HG03565 (cell line): ENCODE data around the gene APOBEC4.
"Not testable (repeated sequence)": the region's sequence is repeated elsewhere in the genome, so short reads cannot be mapped to it uniquely, and the experiment has no call there.

Experiments used
- ATAC-seq: cut with Tn5 transposase; IDR thresholded peaks from one replicate; pipeline ENCODE4 v1.9.1; 2021; ENCODE audit warnings: mild to moderate bottlenecking, moderate library complexity; ENCODE audit not compliant: unreplicated experiment

The APOBEC4 gene, protein sequence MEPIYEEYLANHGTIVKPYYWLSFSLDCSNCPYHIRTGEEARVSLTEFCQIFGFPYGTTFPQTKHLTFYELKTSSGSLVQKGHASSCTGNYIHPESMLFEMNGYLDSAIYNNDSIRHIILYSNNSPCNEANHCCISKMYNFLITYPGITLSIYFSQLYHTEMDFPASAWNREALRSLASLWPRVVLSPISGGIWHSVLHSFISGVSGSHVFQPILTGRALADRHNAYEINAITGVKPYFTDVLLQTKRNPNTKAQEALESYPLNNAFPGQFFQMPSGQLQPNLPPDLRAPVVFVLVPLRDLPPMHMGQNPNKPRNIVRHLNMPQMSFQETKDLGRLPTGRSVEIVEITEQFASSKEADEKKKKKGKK

DNA sequence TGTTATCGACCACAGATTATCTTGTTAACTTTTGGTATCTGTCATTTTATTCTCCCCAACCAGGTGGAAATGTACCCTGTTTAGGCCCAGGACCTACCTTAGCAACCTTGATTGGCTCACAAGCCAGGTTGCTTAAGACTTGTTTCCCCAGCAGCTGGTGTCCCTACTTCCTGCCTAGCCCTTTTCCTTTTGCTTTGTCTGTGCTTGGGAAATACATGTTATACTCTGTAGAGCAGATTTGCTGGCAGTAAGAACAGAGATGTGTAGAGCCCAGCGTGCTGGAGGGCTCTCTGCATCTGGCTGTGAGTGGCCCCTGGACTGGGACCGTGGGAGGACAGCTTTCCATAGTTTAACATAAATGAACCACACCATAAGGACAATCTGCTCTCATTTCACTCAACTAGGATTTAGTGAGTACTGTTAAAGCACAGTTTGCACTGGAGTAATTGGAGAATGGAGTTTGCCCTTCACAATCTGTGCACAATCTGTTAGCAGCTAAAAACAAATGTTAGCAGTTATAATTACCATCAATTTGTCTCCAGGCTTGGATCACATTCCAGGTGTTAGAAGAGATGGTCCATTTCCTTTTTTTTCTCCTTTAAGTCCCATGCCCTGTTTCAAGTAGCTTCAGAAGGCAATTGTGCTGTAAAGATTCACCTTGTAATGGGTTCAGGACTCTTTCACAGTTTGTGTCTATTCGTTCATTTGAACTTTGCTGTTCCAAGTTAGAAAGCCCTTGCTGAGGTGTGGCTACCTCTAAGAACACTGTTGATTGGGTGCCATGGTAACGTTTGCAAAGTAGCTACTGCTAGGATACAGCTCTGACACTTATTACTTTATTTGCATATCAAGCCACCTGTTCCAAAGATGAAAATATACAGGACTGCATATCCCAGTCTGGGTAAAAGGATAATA is at the start of gene APOBEC4:
Gene APOBEC4, minus strand, starts transcription at position 770 of the 915 bp plus-strand sequence. CDS start 4,535 bp downstream, outside the sequence.
- ATAC-seq = no peak

DNA sequence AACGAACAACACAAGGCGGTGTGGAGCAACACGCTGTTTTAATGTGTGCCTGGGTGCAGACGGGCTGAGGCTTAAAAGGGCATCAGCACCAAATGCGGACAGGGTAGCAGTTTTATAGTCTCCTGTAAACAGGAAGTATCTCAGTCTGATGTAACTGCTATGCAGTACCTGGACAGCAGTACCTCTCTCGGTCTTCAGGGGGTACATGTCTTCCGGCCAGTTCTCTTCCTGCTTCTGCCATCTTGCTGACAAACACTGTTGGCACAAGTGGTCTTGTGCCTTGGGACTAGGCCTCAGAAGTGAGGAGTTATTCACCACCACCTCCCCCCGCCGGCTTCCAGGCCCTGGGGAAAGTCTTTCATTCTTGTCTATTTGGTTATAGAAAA is 49.7 kb upstream of the APOBEC4 start:
- ATAC-seq = no peak

DNA sequence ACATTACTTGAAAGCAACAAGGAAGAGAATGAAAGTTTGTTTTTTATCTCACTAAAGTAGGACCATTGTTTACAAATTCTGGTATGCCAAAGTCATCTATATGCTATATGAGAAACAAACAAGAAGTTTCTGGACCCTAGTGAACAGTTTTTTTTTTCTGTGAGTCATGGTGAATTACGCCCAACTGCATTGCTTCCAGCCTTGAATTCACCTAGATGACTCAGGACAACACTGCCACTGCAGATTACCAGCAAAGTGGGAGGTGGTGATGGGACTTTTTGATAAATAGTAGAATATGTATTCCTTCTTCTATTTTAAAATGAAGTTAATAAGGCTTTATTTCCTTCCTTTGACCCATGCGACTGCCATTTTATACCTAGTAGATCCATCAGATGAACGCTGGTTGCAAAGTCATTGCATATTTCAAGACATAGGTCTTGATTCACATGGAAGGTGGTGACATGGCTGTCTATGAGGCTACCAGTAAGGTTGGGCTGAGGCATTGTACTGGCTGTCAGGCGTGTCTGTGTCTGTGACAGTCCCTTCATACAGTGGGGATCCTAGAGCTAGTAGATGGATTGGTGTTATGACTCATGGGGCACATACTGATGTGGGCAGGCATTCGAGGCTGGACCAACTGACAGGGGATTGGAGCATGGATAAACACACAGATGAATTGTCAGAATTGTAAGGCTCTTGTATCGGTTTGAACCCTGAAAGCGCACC is 49.1 kb upstream of the APOBEC4 start:
- no peak for ATAC-seq

DNA sequence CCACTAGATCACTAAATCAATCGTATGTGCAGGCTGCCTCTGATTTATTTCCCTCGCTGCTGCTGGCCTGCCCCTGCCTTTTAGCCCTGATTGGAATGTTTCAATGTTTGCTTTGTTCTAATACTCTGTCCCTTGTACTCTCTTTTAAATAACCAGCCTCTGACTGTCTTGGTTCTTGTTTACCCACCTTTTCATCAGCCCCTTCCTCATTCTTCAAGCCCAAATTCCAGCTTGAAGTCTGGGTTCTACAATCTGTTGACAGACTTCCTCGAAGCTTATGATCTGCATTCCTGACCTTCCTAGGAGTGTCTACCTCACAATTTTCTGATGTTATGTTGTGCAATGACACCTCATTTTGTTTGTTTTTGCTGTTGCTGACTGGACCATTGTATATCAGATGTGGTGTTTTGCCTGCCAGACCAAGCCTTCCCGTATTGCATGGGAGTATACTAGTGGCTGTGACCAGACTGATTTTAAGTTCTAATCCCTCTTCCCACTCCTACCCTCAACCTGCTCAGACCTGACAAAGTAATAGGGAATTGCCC is 46.6 kb upstream of the APOBEC4 start:
- ATAC-seq = no peak

DNA sequence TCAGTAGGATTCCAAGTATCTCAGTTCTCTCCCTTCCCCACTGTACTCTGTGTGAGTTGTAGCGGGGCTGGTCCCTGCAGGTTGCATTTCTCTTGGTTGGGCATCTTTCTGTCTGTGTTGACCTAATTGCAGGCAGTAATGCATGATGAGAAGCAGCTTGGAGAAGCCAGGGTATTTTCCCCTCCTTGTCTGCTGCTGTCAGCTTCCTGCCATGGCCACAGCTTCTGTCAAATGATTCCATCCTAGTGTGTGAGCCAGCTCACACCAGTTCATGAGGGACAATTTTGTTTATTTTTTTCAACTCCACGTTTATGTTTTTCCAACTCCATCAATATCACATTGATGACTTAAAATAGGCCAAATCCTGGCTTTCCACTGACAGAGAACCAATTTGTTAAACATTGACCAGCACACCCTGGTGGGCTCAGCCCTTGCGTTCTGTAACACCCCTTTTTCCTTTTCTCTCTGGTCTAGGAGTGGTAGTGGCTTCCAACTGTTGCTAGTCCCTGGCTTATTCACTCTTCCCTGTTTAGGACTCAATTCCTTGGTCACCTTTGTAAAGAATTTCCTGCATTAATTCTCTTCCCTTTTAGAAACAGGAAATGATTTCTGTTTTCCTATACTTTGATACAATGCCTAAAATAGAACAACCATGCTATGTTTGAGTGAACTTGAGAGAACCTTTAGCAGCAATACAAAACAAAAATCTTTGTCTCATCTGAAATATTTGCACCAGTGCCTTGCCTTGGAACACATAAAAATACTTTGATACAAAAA is 44.9 kb upstream of the APOBEC4 start:
- ATAC-seq = no peak

DNA sequence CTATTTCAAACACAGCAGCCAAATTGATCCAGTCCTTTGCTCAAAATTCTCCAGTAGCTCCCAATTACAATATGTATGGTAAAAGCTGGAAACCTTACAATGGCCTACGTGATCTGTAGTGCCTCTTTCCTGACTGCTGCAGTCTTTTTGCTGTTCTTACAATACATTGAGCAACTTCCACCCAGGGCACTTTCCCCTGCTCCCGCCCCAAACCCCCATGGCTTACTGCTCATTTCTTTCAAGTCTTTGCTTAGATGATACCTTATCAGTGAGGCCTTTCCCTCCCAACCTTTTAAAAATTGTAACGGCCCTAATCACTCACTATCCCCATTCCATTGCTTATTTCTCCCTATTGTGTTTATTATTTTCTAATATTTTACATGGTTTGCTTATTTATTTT is 43.9 kb upstream of the APOBEC4 start:
- ATAC-seq = no peak

DNA sequence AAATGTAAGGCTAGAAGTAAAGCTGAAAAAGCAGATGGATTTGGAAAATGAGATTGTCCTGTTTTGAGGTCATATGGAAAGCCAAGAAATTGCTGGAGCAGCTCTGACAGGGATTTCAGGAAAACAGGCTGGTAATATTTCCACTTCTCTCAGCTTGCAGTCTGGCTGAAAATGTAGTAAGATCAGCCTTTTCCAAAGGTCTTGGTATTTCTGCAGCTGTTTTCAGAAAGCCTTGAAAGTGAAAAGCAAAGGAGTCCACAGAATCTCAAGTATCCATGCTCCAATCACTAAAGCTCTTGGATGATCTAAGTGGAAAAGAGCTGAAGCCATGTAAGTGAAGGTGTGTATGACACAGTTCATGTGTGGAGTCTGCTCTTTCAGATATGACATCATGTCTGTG is 41.6 kb upstream of the APOBEC4 start:
- no peak for ATAC-seq

DNA sequence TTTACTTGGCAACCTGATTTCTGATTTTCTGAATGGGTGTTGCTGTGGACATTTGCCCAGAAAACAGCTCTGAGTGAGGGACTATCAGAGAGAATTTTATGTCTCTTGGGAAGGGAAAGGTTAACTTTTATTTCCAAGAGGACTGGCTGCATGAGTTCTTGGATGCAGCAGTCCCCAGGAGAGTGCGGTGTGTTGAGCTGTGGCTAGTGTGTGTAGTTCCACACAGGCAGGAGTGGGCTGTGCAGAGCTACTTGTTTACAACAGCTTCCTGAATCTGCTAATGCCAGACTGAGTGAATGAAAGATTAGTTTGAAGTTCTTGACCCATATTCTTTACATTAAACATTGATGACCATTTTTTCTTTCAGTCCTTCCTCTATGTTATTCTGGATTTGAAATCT is 41.0 kb upstream of the APOBEC4 start:
- no peak for ATAC-seq

DNA sequence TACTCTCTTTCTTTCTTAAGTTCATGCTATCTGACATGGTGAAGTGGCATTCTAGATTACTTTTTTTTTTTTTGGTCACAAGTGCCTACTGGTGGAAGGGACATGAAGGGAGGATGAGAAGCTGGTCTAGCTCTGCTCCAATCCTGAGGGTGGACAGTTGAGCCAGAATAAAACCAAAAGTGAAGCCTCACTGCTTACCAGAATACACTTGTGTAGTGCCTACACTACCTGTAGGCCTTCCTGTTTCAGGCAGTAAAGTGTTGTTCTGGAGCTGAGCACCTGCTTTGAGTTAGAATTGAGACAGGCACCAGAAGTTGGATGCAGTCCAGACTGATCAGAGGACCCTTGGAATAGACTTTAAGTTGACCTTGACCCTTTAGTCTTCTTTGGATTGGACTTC is 40.4 kb upstream of the APOBEC4 start:
- ATAC-seq = no peak

DNA sequence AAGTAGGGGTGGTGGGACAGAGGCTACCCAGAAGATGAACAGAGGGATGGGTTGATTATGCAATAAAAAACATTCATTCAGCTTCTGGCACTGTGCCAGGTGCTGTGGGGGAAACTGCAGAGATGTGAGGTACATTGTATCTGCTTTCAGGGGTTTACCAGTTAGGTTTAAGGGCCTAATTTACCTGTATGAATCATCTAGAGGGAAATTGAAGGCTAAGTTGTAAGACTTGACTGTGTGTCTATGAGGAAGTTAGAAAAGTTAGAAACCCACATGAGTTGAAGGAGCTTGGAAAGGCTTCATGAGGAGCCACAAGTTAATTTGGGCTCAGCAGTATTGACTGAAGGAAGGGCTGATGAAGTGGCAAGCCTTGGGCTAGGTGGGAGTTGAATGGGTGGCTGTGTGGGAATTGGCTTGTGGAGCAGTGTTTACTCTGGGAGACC is 36.7 kb upstream of the APOBEC4 start:
- ATAC-seq = peak; percentile 66

DNA sequence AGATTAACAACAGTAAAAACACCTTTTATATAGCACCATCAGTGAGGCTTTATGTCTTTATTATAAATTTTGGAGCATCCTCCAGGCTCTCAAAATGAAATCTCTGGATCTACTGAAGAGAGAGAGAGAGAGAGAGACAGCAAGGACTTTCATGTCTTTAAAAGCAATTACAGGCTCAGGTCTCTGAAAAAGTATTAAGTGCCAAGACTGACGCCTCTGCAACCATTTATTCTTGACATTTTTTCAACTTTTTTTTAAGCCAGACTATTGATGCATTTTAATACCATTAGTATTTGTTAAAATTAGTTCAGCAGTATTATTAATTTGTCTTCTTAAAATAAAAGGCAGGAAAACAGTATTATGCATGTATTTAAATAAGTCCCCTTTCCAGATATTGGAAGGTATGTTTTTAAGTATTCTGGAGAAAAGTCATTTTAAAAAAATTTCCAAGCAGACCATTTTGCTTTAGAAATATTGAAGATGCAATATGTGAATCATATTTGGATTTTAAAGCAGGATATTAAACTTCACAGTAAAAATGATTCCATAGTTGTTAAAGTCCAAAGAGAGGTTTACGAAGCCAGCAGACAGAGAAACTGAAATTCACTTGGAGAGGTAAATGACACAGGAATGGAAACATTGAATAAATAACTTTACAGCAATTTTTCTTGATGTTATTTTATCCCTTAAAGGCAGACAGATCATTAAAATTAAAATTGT is 35.4 kb upstream of the APOBEC4 start:
- ATAC-seq = no peak

DNA sequence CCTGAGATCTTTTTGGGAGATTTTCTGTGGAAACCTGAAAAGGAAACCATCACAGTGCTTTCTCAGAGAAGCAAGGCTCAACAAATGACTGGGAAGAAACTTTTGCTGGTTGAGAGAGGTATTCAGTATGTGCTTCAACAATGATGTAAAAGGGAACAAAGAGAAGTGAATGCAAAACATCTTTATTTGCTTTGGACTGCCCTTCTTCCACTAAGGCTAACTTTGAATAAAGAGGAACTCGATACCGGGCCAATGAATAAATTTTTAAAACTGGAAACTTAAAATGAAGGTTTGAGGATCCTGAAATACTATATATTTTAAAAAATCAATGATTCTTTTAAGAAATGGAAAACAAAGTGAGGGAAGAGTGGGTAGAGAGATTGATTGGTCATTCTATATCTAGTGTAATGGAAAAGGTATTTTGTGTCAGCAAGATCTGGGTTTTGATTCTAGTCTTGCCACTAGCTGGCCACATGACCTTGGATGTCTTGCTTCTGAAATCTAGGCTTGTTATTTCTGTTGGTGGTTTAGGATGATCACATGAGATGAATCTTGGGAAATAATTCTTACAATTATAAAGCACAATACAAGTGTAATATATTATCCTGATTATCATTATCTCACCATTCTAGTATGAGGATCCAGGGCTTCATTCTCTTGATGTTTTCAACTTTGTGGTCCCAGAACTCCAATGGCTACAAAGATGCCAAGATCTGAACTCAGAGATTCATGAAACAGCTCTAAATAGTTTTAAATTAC is 34.6 kb upstream of the APOBEC4 start:
- no peak for ATAC-seq

DNA sequence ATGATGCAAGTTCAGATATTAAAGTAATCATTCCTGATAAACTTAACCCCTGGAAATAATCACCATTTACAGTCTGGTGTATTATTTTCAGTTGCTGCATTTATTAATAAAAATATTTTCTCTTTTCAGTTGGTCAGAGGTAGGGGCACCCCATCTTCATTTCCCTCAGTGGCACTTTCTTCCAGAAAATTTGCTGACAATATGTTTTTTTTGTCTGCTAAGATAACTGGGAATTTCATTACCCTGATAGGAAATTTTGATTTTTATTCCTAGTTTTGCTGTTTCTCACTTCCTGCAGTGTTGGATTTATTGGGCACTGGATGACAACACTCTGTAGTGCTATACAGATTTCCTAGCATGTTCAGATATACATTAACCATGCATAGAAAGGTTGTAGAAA is 33.1 kb upstream of the APOBEC4 start:
- no peak for ATAC-seq

DNA sequence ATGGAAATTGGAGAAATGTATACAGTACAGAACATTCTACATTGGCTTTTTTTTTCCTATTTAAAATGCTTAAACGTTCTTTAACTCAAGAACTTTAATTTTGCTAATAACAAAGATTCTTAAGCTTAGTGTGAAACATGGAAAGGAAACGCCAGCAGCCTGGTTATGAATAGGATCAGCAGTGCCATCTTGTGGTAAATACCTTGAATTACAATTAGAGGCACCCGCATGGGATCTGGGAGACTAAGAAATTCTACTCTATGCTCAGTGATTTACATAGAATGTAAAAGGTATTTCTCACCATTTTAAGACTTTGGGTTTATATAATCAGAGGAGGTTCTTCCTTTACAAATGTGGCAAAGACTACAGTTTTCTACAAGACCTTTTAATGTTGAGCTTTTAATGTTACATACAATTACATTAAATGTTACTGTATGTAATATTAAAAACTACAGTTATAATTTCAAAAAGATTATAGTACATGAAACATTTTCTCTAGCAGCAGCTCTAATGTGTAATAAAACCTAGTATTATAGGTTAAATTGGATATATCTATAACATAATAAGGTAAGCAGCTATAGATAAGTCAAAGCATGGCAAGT is 32.1 kb upstream of the APOBEC4 start:
- no peak for ATAC-seq

DNA sequence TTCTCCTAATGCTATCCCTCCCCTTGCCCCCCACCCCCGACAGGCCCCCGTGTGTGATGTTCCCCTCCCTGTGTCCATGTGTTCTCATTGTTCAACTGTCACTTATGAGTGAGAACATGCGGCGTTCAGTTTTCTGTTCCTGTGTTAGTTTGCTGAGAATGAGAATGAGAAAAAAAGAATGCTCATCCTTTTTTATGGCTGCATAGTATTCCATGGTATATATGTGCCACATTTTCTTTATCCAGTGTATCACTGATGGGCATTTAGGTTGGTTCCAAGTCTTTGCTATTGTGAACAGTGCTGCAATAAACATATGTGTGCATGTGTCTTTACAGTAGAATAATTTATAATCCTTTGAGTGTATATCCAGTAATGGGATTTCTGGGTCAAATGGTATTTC is 26.2 kb upstream of the APOBEC4 start:
- ATAC-seq = not testable (repeated sequence)

DNA sequence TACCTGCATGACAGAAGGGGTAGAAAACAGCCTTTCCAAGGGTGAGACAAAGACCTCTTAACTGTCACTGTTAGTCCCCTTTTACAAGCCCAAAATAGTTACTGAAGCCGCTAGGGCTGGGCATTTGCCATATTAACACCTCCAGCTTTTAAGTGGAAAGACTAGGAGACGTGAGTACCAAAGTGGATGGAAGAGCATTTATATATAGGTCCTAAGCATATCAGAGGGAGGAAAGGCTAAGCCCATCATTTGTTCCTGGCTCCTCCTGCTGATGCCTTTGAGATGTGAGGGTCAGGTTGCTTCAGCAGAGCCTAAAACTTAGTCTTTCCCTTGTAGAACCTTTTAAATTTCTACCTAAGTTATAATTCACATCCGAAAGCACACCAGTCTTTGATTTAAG is 25.7 kb upstream of the APOBEC4 start:
- ATAC-seq = no peak

DNA sequence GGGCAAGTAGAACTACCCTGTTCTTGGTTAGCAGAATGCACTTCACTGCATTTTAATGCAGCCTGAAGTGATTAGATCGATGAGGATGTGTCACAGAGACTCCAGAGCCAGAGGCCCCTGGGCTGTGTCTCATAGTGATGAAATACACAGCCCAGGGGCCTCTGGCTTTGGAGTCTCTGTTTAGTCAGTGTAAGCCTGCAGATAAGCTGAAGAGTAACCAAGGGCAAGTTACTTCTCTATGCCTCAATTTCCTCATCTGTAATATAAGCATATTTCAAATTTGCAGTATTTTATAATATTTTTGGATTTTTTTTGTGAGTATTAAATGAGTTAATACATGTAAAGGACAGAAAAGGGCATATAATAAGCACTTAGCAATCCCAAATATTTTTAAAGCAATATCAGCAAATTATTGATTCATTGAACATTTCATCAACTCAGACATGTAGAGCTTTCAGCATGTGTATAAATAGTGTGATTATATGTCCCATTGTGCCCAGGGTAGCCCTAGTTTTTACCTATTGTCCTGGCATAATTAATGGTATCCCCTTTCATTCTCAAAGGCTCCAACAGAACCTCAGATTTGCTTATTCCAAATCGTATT is 23.6 kb upstream of the APOBEC4 start:
- no peak for ATAC-seq
